ENCODE measurements around the gene ANP32A.

- TF ChIP-seq, protein P1, sequence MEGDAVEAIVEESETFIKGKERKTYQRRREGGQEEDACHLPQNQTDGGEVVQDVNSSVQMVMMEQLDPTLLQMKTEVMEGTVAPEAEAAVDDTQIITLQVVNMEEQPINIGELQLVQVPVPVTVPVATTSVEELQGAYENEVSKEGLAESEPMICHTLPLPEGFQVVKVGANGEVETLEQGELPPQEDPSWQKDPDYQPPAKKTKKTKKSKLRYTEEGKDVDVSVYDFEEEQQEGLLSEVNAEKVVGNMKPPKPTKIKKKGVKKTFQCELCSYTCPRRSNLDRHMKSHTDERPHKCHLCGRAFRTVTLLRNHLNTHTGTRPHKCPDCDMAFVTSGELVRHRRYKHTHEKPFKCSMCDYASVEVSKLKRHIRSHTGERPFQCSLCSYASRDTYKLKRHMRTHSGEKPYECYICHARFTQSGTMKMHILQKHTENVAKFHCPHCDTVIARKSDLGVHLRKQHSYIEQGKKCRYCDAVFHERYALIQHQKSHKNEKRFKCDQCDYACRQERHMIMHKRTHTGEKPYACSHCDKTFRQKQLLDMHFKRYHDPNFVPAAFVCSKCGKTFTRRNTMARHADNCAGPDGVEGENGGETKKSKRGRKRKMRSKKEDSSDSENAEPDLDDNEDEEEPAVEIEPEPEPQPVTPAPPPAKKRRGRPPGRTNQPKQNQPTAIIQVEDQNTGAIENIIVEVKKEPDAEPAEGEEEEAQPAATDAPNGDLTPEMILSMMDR (IDR thresholded peaks at IDR 0.05): no peak
- TF ChIP-seq ZNF396 (CRISPR knock-in tag; IDR thresholded peaks at IDR 0.05; ENCODE audit: borderline replicate concordance) (no peak), NFYB (CRISPR knock-in tag; conservative IDR thresholded peaks at IDR 0.05; ENCODE audit: low read depth) (no peak), ZBTB21 (CRISPR knock-in tag; IDR thresholded peaks at IDR 0.05; ENCODE audit: borderline replicate concordance) (no peak), NFE2L1 (CRISPR knock-in tag; IDR thresholded peaks at IDR 0.05) (no peak), CREB1 (CRISPR knock-in tag; IDR thresholded peaks at IDR 0.05) (no peak), EMX1 (CRISPR knock-in tag; IDR thresholded peaks at IDR 0.05) (no peak), E2F4 (CRISPR knock-in tag; IDR thresholded peaks at IDR 0.05; ENCODE audit: borderline replicate concordance, low read depth) (no peak)
- TF ChIP-seq, protein P2, sequence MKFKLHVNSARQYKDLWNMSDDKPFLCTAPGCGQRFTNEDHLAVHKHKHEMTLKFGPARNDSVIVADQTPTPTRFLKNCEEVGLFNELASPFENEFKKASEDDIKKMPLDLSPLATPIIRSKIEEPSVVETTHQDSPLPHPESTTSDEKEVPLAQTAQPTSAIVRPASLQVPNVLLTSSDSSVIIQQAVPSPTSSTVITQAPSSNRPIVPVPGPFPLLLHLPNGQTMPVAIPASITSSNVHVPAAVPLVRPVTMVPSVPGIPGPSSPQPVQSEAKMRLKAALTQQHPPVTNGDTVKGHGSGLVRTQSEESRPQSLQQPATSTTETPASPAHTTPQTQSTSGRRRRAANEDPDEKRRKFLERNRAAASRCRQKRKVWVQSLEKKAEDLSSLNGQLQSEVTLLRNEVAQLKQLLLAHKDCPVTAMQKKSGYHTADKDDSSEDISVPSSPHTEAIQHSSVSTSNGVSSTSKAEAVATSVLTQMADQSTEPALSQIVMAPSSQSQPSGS (CRISPR knock-in tag; IDR thresholded peaks at IDR 0.05; ENCODE audit: borderline replicate concordance, low read depth): no peak
Measured at GRCh38 chr15:68770216-68770615, 50.5 kb downstream of the ANP32A start.
